Stimulated activated CD8-positive, alpha-beta memory T cell treated with anti-CD3 and anti-CD28 coated beads, Interleukin-15, amount 100 ng/mL, for 48 hours (primary cell): Measurements from ENCODE around the gene PRKG1.
"Not testable (repeated sequence)": the region's sequence is repeated elsewhere in the genome, so short reads cannot be mapped to it uniquely, and the experiment has no call there.

Experiments
- DNase-seq, 2 donors: peaks; one replicate each; pipeline ENCODE4 v3.0.0-alpha.2; 2020; ENCODE audit warnings: low read depth in 2 of 2

The PRKG1 gene

DNA sequence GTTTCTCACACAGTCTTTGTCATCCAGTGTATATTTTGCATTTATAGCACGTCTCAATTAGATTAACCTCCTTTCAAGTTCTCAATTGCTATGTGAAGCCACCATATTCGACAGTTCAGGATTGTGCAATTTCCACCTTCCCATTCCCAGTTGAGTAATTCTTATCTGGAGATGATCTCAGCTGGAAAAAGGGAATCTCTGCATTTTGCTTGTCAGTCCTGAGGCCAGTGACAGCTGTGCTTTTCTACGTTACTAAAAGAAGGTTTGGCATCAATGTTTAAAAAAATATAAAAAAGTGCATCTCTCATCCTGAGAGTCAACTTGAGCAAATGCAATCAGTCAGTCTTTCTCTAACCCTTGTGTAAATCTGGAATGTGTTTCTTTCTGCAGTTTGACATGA, 247.7 kb downstream of the PRKG1 start:
- no peak for DNase-seq

DNA sequence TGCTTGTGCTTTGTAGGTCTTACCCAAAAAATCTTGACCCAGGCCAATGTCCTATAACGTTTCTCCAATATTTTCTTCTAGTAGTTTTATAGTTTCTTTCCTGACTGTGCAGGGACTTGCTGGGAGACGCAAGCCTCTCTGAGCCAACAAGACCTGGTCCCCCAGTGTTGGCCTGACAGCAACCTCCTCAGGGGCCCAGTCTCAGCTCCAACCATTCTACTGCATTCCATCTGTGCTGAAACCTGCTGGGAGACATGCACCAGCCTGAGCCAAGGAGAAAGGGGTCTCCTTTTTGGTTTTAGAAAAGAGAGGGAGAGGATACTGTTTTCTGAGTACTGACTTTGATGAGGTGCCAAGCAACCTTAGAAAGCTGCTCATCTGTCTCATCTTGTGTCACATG, 251.4 kb downstream of the PRKG1 start:
- DNase-seq, result no peak

DNA sequence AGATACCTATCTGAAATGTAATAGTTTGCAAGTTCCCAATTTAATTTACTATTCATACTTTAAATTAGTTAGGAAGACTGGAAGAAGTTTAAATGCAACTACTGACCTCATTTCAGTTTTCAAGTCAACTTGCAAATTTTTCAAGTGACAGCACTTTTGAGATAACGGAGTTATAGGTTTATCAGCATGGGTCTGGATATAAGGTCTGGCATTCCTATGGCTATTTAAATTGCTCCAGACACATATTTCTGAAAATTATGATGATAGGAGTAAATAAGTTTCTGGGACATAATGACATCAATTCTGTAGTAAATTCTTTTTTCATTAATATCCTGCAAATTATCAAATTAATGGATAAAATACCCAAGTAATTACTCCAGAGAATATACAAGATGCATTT, 251.9 kb downstream of the PRKG1 start:
- DNase-seq, result no peak

DNA sequence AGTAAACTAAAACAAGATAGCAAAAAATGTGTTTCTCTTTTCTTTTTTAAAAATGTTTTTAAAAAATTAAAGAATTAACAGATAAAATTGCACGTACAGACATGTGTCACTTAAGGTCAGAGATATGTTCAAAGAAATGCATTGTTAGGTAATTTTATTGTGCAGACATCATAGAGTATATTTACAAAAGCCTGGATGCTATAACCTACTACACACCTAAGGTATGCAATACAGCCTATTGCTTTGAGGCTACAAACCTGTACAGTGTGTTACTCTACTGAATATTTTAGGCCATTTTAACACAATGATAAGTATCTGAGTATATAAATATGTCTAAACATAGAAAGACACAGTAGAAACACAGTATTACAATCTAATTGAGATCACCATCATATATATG, 253.1 kb downstream of the PRKG1 start:
- DNase-seq, result no peak

DNA sequence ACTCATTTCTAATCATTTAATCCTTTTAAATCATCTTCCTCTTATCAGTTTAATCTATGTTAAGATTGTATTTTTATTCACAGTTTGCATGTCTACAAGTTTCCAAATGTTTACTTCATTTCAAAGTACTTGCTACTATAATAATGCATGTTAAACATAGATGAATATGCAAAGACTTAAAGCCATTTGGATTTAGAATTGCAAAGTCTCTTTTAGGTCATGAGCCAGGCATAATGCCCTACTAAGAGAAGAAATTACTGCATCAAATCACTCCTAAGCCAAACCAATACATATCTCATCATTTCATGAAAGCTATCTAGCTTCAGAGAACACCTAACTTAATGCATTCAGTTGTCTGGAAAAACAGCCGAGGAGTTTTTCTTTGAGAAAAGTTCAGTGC, 266.1 kb downstream of the PRKG1 start:
- DNase-seq, result no peak

DNA sequence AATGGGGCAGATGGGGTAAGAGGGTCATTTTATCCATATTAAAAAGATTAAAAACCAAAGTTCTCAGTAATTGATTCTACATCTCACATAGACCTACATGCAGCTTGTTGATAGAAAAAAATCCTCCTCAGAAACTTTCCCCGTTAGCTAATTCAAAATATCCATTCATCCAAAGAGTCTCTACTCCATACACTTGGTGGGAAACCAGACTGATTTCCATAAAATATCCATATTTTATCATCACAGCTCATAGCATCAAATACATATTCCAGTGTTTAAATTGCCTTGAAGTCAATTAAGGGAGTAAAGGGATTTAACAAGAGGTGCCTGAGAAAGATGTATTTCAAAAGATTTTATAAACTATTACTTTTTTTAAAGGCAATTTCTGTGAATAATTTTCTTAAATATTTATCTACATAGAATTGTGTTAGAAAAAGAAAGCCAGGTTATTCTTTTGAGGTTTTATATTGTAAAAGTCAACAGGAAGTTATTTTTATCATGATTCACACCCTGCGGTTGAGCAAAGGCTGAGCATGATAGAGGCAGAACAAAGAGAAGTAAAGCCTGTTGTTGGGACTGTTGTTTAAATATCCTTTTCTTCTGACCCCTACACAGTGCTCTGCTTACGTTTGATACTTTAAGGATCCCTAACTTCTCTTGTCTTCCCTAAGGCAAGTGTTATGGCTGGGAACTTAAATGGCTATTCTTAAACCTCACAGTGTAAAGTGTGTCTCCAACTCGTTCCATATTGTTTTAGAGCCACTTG, 266.7 kb downstream of the PRKG1 start:
- no peak for DNase-seq

DNA sequence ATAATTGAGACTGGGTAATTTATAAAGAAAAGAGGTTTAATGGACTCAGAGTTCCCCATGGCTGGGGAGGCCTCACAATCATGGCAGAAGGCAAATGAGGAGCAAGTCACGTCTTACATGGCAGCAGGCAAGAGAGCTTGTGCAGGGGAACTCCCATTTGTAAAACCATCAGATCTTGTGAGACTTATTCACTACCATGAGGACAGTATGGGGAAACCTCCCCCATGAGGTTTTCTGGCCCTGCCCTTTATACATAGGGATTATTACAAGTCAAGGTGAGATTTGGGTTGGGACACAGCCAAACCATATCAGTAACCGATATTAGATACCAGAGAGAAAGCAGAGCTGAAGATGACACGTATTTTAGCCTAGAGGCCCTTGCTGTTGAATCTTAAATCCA, 267.5 kb downstream of the PRKG1 start:
- DNase-seq, result not testable (repeated sequence)

DNA sequence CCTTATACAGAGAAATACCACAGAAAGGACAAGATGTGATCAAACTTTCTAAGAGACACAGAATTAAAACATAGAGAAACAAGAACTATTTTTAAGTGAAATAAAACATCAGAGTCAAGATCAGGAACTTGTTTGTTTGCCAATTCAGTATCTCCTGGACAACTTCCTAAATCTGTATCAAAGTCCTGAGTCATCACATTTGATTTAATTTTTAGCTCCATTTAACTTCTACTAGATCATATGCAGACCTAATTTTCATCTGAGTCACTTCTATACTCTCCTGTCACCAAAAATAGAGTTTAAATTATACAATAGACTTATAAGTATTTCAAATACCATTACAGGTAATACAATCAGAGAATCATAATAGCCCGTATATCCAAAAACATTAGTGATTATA, 268.1 kb downstream of the PRKG1 start:
- DNase-seq, result no peak

DNA sequence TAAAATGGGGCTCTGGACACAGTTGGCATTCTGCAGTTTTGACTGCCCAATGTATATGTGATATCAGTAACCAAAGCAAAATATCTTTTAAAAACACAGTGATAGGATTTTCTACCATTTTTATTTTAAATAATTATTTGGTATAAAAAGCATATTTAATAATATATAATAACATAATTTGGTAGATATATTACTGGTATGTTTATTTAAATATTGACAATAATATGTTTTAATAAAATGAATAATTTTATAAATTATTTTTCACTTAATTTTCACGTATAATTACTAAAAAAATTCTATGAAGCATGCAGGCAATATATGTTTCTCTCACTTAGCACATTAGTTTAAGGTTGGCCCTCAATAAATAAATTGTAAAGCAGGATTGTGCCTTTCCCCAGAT, 269.1 kb downstream of the PRKG1 start:
- DNase-seq, result no peak

DNA sequence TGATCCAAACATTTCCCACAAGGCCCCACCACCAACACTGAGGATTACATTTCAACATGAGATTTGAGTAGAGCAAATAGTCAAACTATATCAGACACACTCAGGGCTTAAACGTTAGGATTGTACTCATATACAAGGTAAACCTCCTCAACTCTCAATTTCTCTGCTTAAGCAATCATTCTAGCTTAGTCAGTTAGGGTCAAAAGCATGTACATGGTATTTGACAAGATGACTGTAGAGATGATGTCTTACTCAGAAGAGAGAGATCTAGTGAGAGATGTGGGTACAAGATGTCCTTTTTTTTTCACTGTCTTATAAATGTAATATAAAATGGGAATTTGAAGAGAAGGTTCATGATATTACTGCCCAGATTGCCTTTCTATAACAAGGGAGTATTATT, 270.1 kb downstream of the PRKG1 start:
- DNase-seq, result no peak

DNA sequence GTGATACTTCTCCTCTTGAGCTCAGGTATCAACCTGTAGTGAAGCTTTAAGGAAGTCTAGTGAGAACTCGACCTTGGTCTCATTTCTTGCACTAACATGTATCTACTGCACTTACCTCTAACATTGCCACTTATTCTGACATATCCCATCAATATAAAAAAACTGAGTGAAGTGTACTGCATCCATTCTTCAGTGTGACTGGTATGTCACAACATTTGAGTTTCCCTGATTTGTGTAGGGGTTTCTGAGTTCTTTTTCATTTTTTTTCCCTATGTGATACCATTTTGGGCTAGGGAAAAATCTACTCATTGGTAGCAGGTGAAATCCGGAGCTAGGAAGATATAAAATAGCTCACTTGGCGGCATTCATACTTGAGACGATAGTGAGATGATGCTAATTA, 274.3 kb downstream of the PRKG1 start:
- DNase-seq, result no peak

DNA sequence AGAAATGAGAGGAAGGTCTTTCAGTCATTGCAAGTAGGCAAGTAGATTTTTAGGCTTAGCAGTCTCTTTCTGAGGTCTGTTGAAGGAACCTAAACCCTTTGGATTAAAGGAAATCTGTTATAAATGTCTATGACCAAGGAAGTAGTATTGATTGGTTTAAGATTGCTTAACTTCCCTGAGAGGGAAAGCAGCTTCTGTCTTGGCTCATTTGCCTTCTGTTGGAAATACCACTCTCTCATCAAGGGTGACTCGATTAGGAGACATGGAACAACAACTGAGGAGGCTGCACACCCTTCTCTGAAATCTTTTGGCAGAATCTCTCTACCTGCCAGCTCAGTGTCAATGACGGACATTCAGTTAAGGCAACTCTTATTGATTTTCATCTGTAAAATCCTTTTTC, 282.9 kb downstream of the PRKG1 start:
- DNase-seq, result no peak

DNA sequence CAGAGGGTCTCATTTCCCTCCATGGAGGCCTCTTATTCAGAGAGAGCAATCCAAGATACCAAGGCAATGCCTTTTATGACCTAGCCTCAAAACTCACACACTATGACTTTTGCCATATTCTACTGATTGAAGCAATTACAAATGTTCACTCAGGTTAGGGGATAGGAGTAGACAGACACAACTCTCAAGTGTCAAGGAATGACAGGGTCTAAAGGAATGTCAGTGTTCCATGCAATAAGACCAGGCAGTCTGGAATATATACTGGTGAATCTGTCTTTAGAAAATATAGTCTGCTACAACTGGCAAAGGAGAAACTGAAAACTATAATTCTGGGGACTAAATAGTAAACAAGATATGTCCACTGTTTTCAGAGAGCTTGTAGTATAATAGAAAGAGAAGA, 283.9 kb downstream of the PRKG1 start:
- DNase-seq, result no peak

DNA sequence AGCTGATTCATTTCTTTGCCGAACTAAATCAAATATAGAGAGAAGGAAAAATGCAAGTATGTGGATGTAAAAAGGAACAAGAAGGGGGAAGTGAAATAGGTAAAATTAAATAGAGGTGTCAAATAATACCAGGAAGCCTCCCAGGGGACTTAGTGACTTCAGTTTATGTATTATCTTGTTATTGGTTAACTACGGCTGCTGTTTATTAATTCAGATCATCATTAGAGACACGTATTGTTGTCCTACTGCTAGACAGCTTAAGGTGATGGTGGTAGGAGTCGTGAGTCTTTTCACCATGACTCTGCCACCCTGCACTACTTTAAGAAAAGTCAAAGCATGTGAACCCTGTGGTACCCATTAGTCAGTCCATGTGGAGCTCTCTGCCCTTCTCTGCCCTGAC, 289.1 kb downstream of the PRKG1 start:
- no peak for DNase-seq

DNA sequence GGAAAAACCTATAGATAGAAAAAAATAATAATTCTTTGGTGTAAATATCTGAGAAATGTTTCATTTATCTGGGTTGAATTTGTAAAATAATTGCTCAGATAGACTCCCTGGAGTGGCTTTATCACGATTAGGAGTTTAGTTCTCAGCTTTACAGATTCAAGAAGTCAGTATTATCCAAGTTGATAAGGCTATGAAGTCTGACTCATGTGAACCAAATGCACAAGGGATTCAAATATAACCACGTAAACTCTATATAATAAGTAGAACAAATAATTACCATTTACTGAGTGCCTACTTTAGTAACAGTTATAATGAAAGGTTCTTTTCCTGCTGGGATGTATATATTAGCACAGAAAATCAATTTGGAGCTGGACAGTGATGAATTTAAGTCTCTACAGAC, 290.4 kb downstream of the PRKG1 start:
- DNase-seq, result no peak

DNA sequence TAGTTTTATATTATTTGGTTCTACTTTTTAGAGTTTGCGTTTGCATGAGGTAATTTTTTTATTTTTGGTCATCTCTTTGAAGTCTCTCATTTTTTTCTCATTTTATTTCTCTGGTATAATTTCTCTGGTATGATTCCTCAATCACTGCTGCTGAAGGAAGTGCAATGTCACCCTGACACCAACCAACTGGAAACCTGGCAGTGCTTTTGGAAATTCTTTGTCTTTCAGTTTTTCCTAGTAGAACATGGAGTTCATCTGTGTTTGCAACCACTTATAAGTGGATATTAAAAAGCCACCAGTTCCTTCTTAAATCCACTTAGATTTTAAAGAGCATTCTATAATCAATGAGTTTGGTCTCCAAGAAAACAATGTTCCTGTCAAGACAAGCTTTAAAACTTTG, 291.8 kb downstream of the PRKG1 start:
- no peak for DNase-seq

DNA sequence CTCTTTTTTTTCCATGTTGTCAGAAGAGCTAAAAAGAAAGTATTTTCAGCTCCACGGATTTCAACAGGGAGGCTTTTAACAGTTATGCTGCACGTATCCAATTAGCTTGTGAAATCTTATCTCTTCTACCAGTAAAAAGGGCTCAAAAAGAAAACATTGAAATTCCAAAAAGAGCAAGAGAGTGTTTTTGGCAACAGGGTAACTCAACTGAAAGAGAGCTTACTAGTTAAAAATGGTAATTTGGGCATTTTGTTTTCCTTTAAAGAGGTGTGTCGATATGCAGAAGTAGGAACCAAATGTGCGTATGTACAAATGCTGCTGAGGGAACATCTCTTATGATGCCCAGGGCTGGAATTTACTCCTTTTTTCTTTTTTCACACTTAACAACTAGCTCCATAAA, 292.8 kb downstream of the PRKG1 start:
- DNase-seq, result no peak

DNA sequence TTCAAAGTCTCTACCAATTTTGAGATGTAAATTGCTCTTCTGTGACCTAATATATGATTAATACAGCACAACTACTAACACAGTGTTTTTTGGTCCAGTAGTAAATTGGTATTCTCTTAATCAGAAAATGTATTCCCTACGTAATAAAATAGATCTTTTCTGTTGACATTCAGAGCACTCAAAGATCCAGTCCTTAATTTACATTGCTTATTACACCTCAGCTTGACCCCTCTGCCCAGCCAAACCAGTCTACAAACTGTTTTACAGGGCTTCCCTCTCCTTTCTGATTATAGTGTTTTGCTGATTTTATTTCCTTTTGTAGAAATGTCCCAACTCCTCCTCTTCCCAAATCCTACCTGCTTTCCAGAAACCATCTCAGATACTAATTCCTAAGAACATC, 293.4 kb downstream of the PRKG1 start:
- DNase-seq, result no peak

DNA sequence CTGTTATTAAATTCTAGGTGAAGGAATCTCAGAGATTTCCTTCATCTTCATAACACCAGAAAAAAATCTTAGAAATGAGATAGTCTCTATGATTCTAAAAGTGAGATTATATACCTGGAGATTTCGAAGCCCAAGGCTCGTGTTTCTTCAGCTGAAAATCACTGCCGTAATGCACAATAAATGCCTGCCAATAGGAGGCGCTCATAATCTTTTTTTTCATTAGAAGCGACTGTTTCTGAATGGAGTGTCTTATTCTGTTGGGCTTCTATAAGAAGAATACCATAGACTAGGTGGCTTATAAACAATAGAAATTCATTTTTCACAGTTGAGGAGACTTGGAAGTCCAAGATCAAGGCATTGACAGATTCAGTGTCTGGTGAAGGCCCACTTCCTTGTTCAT, 294.7 kb downstream of the PRKG1 start:
- DNase-seq, result no peak

DNA sequence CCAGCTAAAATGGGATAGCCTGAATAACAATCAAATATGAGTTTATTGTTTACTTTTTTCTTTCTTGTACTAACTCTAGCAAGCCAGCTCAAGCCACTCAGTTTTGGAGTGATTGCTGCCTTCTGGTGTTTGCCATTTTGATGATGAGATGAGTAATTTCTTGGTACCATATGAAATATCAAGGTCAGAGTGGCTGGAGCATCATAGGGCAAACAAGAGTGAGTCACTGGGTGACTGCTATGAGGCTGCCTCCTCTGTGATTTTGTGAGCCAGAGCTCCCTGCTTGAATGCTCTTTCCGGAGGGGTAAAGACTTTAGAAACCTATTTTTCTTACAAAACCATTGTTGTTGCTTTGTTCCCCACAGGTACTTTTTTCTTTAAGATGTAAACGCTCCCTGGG, 295.6 kb downstream of the PRKG1 start:
- DNase-seq, result no peak

DNA sequence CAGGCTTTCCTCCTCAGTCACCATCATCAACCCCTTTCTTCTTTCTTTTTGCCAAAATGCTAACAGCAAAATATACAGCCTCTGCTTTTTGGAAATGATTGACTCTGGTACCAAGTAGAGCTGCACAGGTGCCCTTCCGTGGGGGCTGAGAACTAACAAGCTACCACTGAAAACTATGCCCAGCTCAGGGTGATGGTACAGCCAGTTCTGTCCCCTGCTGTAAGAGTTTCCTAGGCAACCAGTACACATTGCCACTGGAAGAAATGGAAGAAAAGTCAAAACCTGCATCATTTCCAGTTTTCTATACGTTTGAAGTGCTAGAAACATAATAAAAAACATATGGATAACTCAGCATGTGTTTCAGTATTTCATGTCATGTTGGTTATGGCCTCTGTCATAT, 297.5 kb downstream of the PRKG1 start:
- no peak for DNase-seq

DNA sequence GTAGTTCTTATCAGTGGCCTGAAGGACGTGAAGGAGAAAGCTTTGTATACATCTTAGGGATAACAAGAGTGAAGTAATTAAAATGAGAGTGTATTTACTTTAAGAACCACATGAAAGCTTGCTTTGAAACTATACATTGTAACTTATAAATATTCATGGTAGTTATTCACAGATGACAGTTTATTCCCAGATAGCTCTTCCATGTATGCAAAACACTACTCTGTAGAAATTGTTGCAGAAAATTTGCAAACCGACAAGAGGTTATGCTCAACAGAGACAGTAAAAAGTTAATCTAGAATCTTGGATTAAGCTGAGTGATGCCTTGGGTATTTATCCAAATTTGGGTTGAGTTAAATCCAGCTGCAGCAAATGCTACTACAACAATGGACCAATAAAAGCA, 301.5 kb downstream of the PRKG1 start:
- no peak for DNase-seq

DNA sequence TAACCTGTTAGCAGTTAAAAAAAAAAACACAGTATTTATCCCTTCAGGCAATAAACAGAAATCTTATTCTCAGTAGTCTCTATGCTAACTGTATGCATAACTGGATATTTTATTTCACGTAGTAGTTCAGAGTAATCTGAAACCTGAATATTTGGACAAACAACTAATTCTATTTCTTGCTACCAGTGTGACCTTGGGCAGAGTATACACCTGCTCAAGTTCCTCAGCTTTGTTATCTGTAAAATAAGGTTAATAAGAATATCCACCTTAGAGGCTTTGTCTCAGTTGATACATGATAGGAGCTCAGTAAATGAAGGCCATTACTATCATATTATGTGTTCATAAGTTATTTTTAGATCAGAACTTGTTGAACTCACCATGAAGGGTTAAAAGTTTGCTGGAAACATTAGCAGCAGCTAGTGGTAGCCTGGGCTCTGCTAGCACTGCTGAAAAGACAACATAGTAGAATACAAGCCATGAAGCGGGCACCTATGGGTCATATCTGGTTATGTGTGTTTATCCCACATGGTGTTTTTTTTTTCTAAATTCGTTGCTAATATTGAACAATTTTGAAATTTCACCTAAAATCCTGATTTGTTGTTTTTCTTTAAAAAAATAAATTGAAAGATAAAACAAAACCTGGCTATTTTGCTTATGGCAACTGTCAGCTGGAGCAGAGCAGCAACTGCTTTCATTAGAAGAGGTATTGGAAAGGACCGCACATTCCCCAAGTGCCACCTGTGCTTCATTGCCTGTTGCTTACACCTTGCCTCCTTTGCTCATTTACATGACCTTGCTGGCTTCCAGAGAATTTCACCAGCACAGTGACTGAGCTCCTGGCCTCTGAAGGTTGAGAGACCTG, 303.0 kb downstream of the PRKG1 start:
- no peak for DNase-seq
